Glomerular visceral epithelial cell (primary cell): ENCODE data around the gene FBLN1.
"Not testable (repeated sequence)": the region's sequence is repeated elsewhere in the genome, so short reads cannot be mapped to it uniquely, and the experiment has no call there.

Source experiments
- DNase-seq: peaks from one replicate; pipeline ENCODE4 v3.0.0-alpha.2; 2016; ENCODE audit errors: extremely low spot score

Gene FBLN1

GRCh38 chr22:45528046-45528445 is 25.4 kb downstream of the FBLN1 start:
- DNase-seq, result no peak

- no peak for DNase-seq
Measured at GRCh38 chr22:45529105-45529504, 26.4 kb downstream of the FBLN1 start.

GRCh38 chr22:45529971-45530575 is 27.4 kb downstream of the FBLN1 start:
- no peak for DNase-seq

- no peak for DNase-seq
Measured at GRCh38 chr22:45531441-45532234, 29.0 kb downstream of the FBLN1 start.

DNA sequence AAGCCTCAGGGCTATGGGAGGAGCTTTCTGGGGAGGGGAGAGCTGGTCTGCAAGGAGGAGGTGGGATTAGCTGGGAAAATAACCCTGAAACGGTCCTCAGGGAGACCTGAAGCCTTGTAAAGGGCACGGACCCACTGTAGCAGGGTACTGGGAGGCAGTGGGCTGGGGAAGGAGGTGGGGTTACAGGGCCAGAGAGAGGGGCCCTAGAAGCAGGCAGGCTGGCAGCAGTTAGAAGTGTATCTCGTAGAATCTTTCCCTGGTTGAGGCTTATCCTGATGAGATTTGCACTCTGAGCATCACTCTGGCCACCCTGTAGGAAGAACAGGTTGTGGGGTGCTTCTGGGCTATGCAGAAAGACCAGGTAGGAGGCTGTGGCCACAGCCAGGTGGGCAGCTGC is 29.6 kb downstream of the FBLN1 start:
- DNase-seq, result no peak

DNA sequence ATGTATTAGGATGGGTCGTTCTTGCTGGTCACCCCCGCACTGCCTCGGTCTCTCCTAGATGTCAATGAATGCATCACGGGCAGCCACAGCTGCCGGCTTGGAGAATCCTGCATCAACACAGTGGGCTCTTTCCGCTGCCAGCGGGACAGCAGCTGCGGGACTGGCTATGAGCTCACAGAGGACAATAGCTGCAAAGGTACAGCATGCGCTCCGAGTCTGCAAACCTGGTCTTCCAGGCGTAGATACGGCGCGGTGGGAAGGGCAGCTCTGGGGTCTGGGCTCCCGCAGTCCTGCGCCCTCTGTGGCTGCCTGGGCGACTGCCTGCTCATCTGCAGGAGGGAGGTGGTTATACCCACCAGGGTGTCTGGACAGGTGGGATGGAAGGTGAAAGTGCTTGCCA is 31.0 kb downstream of the FBLN1 start:
- DNase-seq, result no peak

GRCh38 chr22:45534339-45535192 is 31.9 kb downstream of the FBLN1 start:
- no peak for DNase-seq

- no peak for DNase-seq
Measured at GRCh38 chr22:45535290-45535689, 32.6 kb downstream of the FBLN1 start.

DNA sequence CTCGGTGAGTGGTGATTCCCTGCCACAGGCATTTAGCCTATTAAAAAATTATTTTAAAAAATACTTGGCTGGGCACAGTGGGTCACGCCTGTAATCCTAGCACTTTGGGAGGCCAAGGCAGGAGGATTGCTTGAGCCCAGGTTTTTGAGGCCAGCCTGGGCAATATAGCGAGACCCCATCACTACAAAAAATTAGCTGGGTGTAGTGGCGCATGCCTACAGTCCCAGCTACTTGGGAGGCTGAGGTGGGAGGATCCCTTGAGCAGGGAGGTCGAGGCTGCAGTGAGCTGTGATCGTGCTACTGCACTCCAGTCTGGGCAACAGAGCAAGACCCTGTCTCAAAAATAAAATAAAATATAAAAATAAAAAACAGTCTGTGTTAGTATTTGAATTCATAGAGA is 33.2 kb downstream of the FBLN1 start:
- DNase-seq, result not testable (repeated sequence)

DNA sequence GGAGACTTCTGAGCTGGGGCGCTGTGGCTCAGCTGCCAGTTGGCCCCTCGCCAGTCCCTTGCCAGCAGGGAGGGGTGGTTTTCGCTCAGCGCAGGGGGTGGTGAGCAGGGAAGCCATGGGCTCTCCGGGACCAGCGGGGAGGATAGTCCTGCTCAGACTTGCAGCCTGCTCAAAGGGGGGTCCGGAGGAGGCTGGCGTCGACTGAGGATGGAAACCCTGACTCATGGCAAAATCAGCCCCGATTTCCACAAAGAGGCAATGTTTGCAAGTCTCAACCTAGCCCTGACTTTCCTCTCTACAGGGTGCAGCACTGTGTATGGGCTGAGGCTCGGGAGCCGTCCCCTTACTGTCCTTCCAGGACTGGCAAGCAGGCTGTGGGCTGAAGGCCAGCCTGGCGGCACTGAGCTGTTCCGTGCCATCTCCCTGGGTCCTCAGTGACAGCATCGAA is 35.1 kb downstream of the FBLN1 start:
- no peak for DNase-seq

GRCh38 chr22:45538281-45538680 is 35.6 kb downstream of the FBLN1 start:
- DNase-seq, result no peak

- DNase-seq, result no peak
Measured at GRCh38 chr22:45540122-45540521, 37.4 kb downstream of the FBLN1 start.

DNA sequence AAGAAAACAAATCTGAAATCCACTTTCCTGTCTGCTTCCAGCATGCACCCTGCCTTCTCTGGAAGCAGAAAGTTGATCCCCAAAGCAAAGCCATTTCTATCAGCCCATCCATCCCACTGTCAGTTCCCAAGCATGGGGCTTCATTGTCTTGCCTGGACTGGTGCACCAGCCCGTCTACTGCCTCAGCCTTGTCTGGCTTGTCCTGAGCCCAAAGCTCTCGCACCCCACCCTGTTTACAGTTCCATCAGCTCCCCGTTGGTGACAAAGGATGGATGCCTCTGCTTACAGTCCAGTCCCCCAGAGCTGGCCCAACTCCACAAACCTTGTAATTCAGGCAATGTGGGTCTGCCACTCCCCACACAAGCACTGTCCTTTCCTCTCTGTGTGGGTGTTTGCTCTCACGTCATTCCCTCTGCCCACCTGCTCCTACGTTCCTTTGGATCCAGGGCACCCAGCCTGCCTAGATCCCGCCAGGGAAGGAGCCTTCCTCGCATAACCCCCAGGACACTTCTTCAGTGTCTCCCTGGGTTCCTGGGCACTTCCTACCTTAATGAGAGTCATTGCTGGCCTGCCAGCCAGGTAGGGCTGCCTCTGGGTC is 38.8 kb downstream of the FBLN1 start:
- no peak for DNase-seq

- no peak for DNase-seq
Measured at GRCh38 chr22:45542001-45542520, 39.4 kb downstream of the FBLN1 start.

GRCh38 chr22:45542736-45543135 is 40.1 kb downstream of the FBLN1 start:
- not testable (repeated sequence) for DNase-seq

DNA sequence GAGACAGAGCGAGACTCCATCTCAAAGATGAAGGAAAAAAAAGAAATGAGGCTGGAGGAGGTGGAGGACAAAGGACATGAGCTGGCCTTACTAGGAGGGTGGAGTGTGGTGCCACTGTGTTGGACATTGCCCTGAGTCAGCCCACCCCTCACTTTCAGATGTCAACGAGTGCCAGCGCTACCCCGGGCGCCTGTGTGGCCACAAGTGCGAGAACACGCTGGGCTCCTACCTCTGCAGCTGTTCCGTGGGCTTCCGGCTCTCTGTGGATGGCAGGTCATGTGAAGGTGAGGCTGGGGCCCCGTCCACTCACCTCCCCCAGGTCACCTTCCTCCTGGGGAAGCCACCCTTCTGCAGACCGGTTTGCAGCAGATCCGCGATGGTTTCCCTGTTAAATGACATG is 40.6 kb downstream of the FBLN1 start:
- no peak for DNase-seq

- no peak for DNase-seq
Measured at GRCh38 chr22:45544588-45545170, 42.0 kb downstream of the FBLN1 start.

DNA sequence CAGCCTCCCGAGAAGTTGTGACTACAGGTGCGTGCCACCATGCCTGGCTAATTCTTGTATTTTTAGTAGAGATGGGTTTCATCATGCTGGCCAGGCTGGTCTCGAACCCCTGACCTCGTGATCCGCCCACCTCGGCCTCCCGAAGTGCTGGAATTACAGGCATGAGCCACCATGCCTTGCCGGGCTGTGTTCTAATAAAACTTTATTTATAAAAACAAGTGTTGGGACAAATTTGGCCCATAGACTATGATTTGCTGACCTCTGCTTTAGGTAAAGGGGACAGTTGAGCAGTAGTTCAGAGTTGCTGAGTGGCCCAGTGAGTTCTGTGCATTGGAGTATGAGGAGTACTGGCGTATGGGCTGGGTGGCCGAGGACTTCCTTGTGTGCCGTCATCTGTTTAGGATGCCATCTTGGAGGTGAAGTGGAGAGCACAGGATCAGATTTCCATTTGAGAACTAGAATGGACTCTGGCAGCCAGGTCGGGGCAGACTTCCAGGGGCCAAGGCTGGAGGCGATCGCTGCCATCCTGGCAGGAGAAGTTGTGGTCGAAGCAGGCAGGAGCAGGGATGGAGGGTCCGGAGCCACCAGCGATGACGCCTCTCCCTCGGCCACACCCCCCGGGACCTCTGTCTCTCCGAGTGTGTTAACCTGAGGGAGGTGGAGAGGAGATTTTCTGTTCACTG is 43.8 kb downstream of the FBLN1 start:
- no peak for DNase-seq

GRCh38 chr22:45547016-45547345 is 44.3 kb downstream of the FBLN1 start:
- no peak for DNase-seq

GRCh38 chr22:45547731-45548130 is 45.0 kb downstream of the FBLN1 start:
- no peak for DNase-seq

DNA sequence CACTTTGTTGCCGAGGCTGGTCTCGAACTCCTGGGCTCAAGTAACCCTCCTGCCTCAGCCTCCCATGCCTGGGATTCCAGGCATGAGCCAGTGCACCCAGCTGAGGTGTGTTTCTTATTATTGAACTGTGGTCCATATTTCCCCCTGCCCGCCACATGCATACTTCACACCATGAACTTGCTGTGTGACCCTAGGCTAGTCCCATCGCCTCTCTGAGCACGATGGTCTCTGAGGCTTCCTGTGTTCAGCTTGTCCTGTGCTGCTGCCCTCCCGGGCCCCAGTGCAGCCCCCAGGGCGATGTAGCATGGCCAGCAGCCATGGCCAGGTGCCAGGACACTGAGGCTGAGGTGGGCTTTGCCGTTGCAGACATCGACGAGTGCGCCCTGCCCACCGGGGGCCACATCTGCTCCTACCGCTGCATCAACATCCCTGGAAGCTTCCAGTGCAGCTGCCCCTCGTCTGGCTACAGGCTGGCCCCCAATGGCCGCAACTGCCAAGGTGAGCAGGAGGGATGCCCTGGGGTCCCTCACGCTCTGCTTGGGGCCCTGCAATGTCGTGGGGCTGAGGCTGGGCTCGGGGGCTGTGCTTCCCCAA is 45.7 kb downstream of the FBLN1 start:
- DNase-seq, result no peak
